GM23248 (cell line): Measurements from ENCODE around the gene ANKS1B. TPM values are rescaled to one million over a fixed set of nuclear protein-coding genes. Genes with fewer than 3 reads are reported as not detected.

ENCODE experiments used
- DNase-seq: peaks from one replicate; pipeline ENCODE4 v3.0.0-alpha.2; 2015
- H2AFZ ChIP-seq: fragments of 200-600 bp; sonication (generic); 2 replicates; pipeline ENCODE4 v1.6.1; 2016; ENCODE audit warnings: antibody characterized with exemption
- H3F3A ChIP-seq: fragments of 200-600 bp; sonication (generic); 2 replicates; pipeline ENCODE4 v1.6.1; 2016; ENCODE audit warnings: mild to moderate bottlenecking, antibody characterized with exemption, mixed run types; ENCODE audit not compliant: insufficient read depth
- H3K27ac ChIP-seq: fragments of 200-600 bp; sonication (generic); 2 replicates; pipeline ENCODE4 v1.5.1; 2016; ENCODE audit warnings: mild to moderate bottlenecking
- H3K27me3 ChIP-seq: fragments of 200-600 bp; sonication (generic); replicated peaks from 2 replicates; pipeline ENCODE4 v1.6.1; 2016; ENCODE audit warnings: mild to moderate bottlenecking; ENCODE audit not compliant: insufficient read depth
- H3K36me3 ChIP-seq: fragments of 200-600 bp; sonication (generic); 2 replicates; pipeline ENCODE4 v1.6.1; 2016; ENCODE audit warnings: low read depth, mild to moderate bottlenecking
- H3K4me1 ChIP-seq: fragments of 200-600 bp; sonication (generic); 2 replicates; pipeline ENCODE4 v1.6.1; 2016; ENCODE audit warnings: mild to moderate bottlenecking; ENCODE audit not compliant: insufficient read depth
- H3K4me2 ChIP-seq: fragments of 200-600 bp; sonication (generic); one replicate; pipeline ENCODE4 v1.6.1; 2016; ENCODE audit warnings: mild to moderate bottlenecking; ENCODE audit not compliant: unreplicated experiment
- H3K4me3 ChIP-seq: fragments of 200-600 bp; sonication (generic); 2 replicates; pipeline ENCODE4 v1.5.1; 2016; ENCODE audit warnings: mild to moderate bottlenecking
- H3K79me2 ChIP-seq: fragments of 200-600 bp; sonication (generic); 2 replicates; pipeline ENCODE4 v1.6.1; 2016; ENCODE audit warnings: mild to moderate bottlenecking; ENCODE audit not compliant: insufficient read depth
- H3K9ac ChIP-seq: fragments of 200-600 bp; sonication (generic); 2 replicates; pipeline ENCODE4 v1.6.1; 2016; ENCODE audit warnings: mild to moderate bottlenecking
- H3K9me2 ChIP-seq: fragments of 200-600 bp; sonication (generic); 2 replicates; pipeline ENCODE4 v1.6.1; 2016; ENCODE audit warnings: mixed run types, mild to moderate bottlenecking, moderate library complexity; ENCODE audit not compliant: insufficient read depth
- H3K9me3 ChIP-seq: fragments of 200-600 bp; sonication (generic); one replicate; pipeline ENCODE4 v1.6.1; 2017; ENCODE audit warnings: low read depth
- H4K20me1 ChIP-seq: fragments of 200-600 bp; sonication (generic); 2 replicates; pipeline ENCODE4 v1.6.0; 2016; ENCODE audit not compliant: insufficient read depth
- EZH2 ChIP-seq: fragments of 200-600 bp; sonication (generic); IDR thresholded peaks from 2 replicates; pipeline ENCODE4 v1.6.1; 2018; ENCODE audit warnings: antibody characterized with exemption, mild to moderate bottlenecking; ENCODE audit not compliant: insufficient read depth, poor library complexity, severe bottlenecking
- EZH2phosphoT487 ChIP-seq: fragments of 200-600 bp; sonication (generic); IDR thresholded peaks from 2 replicates; pipeline ENCODE4 v1.6.1; 2018; ENCODE audit warnings: antibody characterized with exemption, moderate library complexity, mild to moderate bottlenecking, low read depth; ENCODE audit not compliant: insufficient read depth
- WGBS, 2 experiments: methylation state at CpG; one replicate each; pipeline ENCODE4 v1.1.6; 2015 to 2017; ENCODE audit warnings: low lambda C conversion rate in 2 of 2, low coverage in 1 of 2; ENCODE audit errors: missing lambda C conversion rate in 2 of 2; 5-methylcytosine and 5-hydroxymethylcytosine counted together
- in situ Hi-C: fragments of 300-500 bp; cut with MboI; formaldehyde crosslinking; loops from 2 replicates; pipeline ENCODE4 v1.15.0; 2020
- polyA plus RNA-seq: library from polyadenylated mRNA; unstranded; fragments of >200 nt; fragmentation: Nextera tagmentation; extraction: Ambion mirVana; gene quantifications from 2 replicates; pipeline ENCODE4 v1.2.1, GENCODE V29; 2016
- total RNA-seq: library from RNA; depleted of rRNA; stranded (reverse); fragments of >200 nt; shearing (Covaris generic); gene quantifications from 2 replicates; pipeline ENCODE4 v1.2.3, GENCODE V29; 2014

Gene ANKS1B
- total and polyA plus RNA-seq, 2 experiments from 2014 or later: not detected

DNA sequence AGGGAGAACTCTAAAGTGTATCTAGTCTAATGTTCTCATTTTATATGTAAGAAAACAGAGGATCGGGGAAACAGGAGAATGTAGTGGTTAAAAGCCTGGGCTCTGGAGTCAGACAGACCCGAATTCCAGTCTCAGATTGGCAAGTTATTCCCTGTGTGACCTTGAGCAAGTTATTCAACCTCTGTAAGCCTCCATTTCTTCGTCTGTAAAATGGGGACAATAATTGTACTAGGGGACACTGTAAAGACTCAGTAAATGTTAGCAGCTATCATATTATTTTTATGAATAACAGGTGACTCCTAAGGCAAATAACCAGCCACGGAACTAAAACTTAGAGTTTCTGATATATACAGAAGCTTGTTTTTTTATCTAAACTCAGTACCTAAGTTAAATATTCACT, 1187.5 kb downstream of the ANKS1B start:
- Histone ChIP-seq H3K36me3 (no peaks in the 10 kb centered on the region), H3K4me1 (no peaks in the 10 kb centered on the region), H3K27ac (no peak overlapping the region), H3K4me3 (no peak overlapping the region), H3K4me2 (no peak overlapping the region), H2AFZ (no peak overlapping the region), H3K9ac (no peak overlapping the region), H4K20me1 (no peaks in the 10 kb centered on the region), H3F3A (no peaks in the 10 kb centered on the region), H3K9me3 (no peaks in the 10 kb centered on the region), H3K79me2 (no peaks in the 10 kb centered on the region), H3K9me2 (no peaks in the 10 kb centered on the region), H3K27me3 (peaks cover 7% of the 10 kb centered on the region)
- in situ Hi-C loops: no loop called here
- DNase-seq: no peak
- 45 to 49% methylated on average over 4 of the region's 4 CpGs for WGBS, 2 experiments
- TF ChIP-seq EZH2phosphoT487 (no peak), EZH2 (no peak)

GRCh38 chr12:98796745-98797144, 1188.0 kb downstream of the ANKS1B start:
- H3K27me3 ChIP-seq: peaks cover 7% of the 10 kb centered on the region
- no peak for DNase-seq
- WGBS, 2 experiments: 72 to 85% methylated on average over 1 of the region's 1 CpG
- no peak overlapping the region for H3K27ac ChIP-seq
- in situ Hi-C loops: no loop called here
- no peak overlapping the region for H2AFZ ChIP-seq
- H4K20me1 ChIP-seq: no peaks in the 10 kb centered on the region
- no peaks in the 10 kb centered on the region for H3K36me3 ChIP-seq
- H3F3A ChIP-seq: no peaks in the 10 kb centered on the region
- H3K9ac ChIP-seq: no peak overlapping the region
- H3K4me1 ChIP-seq: no peaks in the 10 kb centered on the region
- H3K4me2 ChIP-seq: no peak overlapping the region
- no peaks in the 10 kb centered on the region for H3K79me2 ChIP-seq
- H3K9me3 ChIP-seq: no peaks in the 10 kb centered on the region
- TF ChIP-seq EZH2 (no peak), EZH2phosphoT487 (no peak)
- no peaks in the 10 kb centered on the region for H3K9me2 ChIP-seq
- H3K4me3 ChIP-seq: no peak overlapping the region

GRCh38 chr12:98793121-98793520, 1191.6 kb downstream of the ANKS1B start:
- Histone ChIP-seq H3K79me2 (no peaks in the 10 kb centered on the region), H3K9me2 (no peaks in the 10 kb centered on the region), H4K20me1 (no peaks in the 10 kb centered on the region), H2AFZ (no peak overlapping the region), H3K36me3 (no peaks in the 10 kb centered on the region), H3K27ac (no peak overlapping the region), H3K27me3 (peaks cover 5% of the 10 kb centered on the region), H3F3A (no peaks in the 10 kb centered on the region), H3K4me1 (no peaks in the 10 kb centered on the region), H3K4me2 (no peak overlapping the region), H3K9me3 (no peaks in the 10 kb centered on the region), H3K9ac (no peak overlapping the region), H3K4me3 (no peak overlapping the region)
- in situ Hi-C loops: no loop called here
- TF ChIP-seq EZH2phosphoT487: no peak
- TF ChIP-seq EZH2: no peak
- 71 to 74% methylated on average over 2 of the region's 2 CpGs for WGBS, 2 experiments
- no peak for DNase-seq

DNA sequence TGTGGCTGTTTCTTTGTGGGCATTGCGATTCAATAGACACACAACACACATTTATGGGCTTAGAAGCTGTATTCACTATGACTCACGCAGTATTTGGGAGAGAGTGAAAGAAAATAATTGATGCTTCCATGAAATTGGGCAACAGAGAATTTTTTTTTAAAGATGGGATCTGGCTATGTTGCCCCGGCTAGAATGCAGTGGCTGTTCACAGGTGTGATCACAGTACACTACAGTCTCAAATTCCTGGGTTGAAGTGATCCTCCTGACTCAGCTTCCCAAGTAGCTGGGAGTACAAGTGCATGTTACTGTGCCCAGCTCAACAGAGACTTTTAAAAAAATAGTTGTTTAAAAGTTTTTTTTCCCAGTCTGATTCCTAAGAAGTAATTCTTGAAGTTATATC, 1193.3 kb downstream of the ANKS1B start:
- no peaks in the 10 kb centered on the region for H3K36me3 ChIP-seq
- no peaks in the 10 kb centered on the region for H3K4me1 ChIP-seq
- in situ Hi-C loops: no loop called here
- no peaks in the 10 kb centered on the region for H3K9me3 ChIP-seq
- no peak overlapping the region for H3K4me3 ChIP-seq
- no peaks in the 10 kb centered on the region for H3F3A ChIP-seq
- H4K20me1 ChIP-seq: no peaks in the 10 kb centered on the region
- WGBS, 2 experiments: 63 to 65% methylated on average over 3 of the region's 3 CpGs
- H3K27ac ChIP-seq: no peak overlapping the region
- no peaks in the 10 kb centered on the region for H3K27me3 ChIP-seq
- DNase-seq: no peak
- no peaks in the 10 kb centered on the region for H3K9me2 ChIP-seq
- no peak overlapping the region for H3K4me2 ChIP-seq
- H3K9ac ChIP-seq: no peak overlapping the region
- no peak overlapping the region for H2AFZ ChIP-seq
- H3K79me2 ChIP-seq: no peaks in the 10 kb centered on the region
- TF ChIP-seq EZH2phosphoT487 (no peak), EZH2 (no peak)

DNA sequence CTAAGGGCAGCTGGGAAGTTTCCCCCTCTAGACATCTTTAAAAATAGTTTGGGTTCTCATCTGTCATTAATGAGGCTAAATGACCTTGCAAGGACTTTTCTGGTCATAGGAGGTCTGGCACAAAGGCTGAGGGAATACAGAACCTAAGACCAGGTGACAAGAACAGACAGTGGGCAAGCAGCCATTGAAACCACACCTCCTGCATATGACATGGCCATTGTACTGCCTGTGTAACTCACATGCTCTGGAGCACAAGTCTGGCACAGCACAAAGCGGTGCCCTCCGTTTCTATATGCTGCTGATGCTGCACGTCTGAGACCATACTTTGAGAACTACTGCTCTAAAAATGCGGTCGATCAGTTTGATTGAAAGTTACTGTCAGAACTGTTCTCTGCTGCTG, 1196.3 kb downstream of the ANKS1B start:
- no peaks in the 10 kb centered on the region for H4K20me1 ChIP-seq
- DNase-seq: no peak
- H3K36me3 ChIP-seq: no peaks in the 10 kb centered on the region
- H3K9ac ChIP-seq: no peak overlapping the region
- H2AFZ ChIP-seq: no peak overlapping the region
- in situ Hi-C loops: no loop called here
- H3F3A ChIP-seq: no peaks in the 10 kb centered on the region
- no peaks in the 10 kb centered on the region for H3K4me1 ChIP-seq
- 72 to 73% methylated on average over 5 of the region's 5 CpGs for WGBS, 2 experiments
- no peaks in the 10 kb centered on the region for H3K9me2 ChIP-seq
- H3K4me2 ChIP-seq: no peak overlapping the region
- no peaks in the 10 kb centered on the region for H3K9me3 ChIP-seq
- H3K79me2 ChIP-seq: no peaks in the 10 kb centered on the region
- H3K4me3 ChIP-seq: no peak overlapping the region
- TF ChIP-seq EZH2: no peak
- no peak for TF ChIP-seq EZH2phosphoT487
- H3K27ac ChIP-seq: no peak overlapping the region
- H3K27me3 ChIP-seq: no peaks in the 10 kb centered on the region
